Skin of body (tissue), 2 donors: ENCODE measurements around the gene RPA3. TPM values are rescaled to one million over a fixed set of nuclear protein-coding genes. Genes with fewer than 3 reads are reported as not detected.

Experiments used
- DNase-seq: peaks from one replicate; lab custom pipeline; 2025; lab: John Stamatoyannopoulos, UW
- total RNA-seq: library from RNA; depleted of rRNA; stranded (reverse); fragments of >200 nt; gene quantifications from one replicate; pipeline ENCODE4 v1.2.3, GENCODE V29; 2014

RPA3 gene
- total RNA-seq, 1 donor from 2014 or later: 19.4 TPM

GRCh38 chr7:7612519-7612918 lies 105.9 kb downstream of the RPA3 start:
- no peak for DNase-seq

GRCh38 chr7:7609330-7609729 lies 109.1 kb downstream of the RPA3 start:
- no peak for DNase-seq

- DNase-seq: no peak
Observed at GRCh38 chr7:7607010-7607409, 111.4 kb downstream of the RPA3 start.

GRCh38 chr7:7596176-7596575 lies 122.2 kb downstream of the RPA3 start:
- no peak for DNase-seq

- DNase-seq: no peak
Observed at GRCh38 chr7:7595451-7595850, 123.0 kb downstream of the RPA3 start.

Other genes with a start within 250 kb of the RPA3 start
- gene COL28A1, start 182.7 kb downstream of the RPA3 start, total RNA-seq: 9.0 TPM
- 50.0 TPM for gene MIOS, start 151.7 kb downstream of the RPA3 start, total RNA-seq
- 8.5 TPM for gene UMAD1, start 77.9 kb downstream of the RPA3 start, total RNA-seq